NCI-H2107 treated with DMSO at 0.1 percent for 48 hours (cell line): ENCODE data around the gene GSTP1.
"Not testable (repeated sequence)": the region's sequence is repeated elsewhere in the genome, so short reads cannot be mapped to it uniquely, and the experiment has no call there.

Experiments used
- DNase-seq: peaks from one replicate; lab custom pipeline; 2025; ENCODE audit not compliant: unreplicated experiment; lab: John Stamatoyannopoulos, UW

GSTP1 gene

DNA sequence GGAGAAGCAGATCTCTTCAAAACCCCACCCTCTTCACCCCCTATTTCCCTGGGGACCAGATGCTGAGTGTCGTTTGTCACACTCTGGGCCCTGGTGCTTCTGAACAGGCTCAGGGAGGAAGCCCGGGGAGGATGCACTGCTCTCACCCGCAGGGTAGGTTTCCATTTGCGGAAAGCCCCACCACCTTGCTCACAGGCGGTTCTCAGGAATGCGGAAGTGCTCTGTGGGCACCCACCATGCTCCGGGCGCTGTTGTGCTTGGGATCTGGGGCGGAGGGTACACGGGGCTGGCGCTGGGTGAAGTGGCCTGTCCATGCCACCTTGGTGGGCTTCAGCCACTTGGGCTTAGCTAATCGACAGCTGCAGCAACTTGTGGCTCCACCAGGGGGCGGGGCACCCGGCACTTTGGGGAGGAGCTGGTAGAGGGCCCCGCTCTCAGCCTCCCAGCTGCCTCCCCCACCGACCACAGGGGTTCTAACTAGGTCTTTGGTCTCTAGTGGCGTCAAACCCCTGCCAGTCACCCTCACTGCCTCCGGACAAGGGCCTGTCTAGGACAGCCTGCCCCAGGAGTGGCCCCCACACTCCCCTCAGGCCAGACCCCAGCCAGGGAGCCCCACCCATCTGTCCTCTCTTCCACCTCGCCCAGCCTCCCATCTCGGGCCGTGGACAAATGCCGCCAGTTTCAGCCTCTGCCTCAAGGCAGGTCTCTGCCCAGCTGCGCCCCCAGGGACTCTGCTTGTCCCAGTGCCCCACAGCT lies 30.5 kb downstream of the GSTP1 start:
- no peak for DNase-seq

DNA sequence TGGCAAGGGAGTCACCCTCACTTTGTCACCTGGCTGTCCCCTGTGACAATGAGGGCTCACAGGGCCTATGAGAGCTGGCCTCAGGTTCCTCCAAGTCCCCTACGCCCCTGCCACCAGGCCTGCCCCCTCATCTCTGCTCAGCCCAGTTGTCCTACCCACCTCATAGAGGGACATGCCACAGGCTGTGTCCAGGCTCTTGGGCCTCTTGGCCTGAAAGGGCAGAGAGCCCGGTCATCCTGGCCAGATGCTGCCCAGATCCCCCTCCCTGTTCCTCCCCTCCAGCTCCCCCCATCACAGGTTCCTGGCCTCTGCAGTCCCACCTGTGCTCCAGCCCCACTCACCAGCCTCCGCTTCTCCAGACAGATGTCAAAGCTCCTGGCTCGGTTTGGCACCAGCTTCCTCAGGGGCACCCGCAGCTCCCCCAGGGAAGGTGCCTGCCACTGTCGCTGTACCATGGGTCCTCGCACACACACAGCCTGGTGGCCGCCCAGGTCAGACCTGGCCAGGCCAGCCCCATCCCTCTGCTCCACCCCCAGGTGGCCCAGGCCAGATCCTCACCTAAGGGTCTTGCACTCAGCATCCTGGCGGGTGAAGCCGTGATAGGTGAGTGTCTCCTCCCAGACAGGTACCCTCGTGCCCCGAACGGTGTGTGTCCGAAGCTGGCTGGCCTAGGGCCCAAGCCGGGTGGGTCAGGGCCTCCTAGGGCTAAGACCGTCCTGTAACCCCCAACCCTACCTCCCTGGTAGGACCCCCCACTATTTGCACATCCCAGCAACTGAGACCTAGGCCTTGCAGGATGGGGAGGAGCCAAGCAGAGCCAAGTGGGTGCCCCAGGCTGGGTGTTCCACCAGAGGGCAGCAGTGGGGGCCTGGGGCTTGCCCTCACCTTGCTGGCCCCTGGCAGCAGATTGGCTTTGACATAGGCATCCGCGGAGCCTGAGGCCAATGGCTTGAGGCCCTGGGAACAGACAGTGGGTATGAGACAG lies 31.4 kb downstream of the GSTP1 start:
- no peak for DNase-seq

DNA sequence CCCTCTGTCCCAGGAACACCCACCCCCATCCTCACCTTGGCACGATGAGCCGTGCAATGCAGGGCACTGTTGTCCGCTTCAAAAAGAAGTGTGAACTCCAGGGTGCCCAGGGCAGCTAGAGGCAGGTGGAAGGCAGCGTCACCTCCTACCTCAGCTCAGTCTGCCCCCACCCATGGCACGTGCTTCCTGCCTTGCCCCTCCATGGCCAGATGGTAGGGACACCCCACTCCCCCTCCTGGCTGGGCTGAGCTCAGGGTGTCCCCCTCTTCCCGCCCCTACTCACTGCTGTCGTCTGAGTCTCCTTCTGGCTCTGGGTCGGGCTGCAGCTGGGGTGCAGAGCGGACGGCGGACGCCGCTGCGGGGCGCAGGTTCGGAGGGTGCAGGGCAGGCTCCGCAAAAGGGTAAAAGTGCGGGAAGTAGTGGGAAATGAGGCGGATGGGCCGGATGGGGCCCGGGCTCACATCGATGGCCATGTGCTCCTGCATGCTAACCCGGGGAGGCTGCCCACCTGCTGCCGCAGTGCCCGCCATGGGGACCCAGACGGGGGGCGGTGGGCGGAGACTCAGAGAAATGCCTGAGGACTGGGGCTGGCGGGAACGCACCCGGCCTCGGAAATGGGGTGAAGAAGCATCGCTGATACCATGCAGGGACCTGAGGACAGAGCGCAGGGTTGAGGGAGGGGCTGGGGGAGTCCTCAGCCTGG lies 32.3 kb downstream of the GSTP1 start:
- no peak for DNase-seq

DNA sequence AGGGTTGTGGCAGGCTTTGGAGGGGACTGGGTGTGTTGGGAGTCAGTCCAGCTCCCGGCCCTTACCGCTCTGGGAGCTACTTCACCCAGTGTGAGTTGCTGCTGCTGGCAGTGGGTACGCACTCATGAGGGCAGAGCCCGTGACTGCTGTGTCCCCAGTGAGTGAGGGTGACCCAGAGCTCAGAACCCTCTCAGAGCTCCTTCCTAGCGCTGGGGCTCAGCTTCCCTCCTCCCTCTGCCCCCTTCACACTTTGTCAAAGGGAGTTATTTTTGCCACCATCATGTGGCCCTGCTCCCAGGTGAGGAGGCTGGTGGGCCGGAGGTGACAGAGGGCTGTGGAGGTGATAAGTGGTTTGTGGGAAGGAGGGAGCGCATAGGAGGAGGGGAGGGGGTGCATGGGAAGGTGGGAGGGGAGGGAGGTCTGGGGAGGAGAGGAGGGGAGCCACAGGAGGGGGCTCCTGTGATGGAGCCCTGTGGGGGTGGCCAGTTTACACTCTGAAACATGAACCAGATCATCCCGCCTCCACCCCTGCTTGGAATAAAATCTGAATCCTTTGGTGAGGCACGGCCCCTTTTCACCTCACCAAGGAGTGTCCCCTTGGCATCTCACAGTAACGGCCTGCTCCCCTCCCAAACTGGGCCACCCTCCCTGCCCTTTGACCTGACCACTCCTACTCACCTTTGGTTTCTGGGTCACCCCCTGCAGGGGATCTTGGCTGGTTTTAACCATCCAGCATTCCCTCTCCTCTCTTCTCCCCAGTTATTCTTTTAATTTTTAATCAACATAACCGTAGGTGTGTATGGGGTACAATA lies 33.0 kb downstream of the GSTP1 start:
- DNase-seq = no peak

DNA sequence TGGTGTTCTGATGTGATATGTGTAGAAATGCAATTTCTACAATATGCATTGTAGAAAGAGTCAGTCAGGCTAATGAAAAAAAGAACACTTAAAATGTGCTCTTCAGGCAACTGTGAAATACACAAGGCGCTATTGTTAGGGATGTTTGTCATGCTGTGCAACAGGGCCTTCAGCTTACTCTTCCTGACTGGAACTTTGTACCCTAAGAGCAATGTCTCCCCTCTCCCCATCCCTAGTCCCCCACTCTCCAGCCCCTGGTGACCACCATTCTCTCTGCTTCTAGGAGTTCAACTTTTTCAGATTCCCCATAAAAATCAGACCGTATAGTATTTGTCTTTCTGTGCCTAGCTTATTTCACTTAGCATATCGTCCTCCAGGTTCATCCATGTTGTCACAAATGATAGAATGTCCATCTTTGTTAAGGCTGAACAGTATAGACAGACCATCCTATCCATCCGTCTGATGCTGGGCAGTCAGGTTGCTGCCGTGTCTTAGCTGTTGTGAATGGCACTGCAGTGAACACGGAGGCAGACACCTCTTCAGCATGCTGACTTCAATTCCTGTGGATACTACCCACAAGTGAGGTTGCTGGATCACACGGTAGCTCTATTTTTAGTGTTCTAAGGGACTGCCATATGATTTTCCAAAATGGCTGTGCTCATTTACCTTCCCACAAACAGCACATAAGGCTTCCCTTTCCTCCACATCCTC lies 33.8 kb downstream of the GSTP1 start:
- DNase-seq = no peak

DNA sequence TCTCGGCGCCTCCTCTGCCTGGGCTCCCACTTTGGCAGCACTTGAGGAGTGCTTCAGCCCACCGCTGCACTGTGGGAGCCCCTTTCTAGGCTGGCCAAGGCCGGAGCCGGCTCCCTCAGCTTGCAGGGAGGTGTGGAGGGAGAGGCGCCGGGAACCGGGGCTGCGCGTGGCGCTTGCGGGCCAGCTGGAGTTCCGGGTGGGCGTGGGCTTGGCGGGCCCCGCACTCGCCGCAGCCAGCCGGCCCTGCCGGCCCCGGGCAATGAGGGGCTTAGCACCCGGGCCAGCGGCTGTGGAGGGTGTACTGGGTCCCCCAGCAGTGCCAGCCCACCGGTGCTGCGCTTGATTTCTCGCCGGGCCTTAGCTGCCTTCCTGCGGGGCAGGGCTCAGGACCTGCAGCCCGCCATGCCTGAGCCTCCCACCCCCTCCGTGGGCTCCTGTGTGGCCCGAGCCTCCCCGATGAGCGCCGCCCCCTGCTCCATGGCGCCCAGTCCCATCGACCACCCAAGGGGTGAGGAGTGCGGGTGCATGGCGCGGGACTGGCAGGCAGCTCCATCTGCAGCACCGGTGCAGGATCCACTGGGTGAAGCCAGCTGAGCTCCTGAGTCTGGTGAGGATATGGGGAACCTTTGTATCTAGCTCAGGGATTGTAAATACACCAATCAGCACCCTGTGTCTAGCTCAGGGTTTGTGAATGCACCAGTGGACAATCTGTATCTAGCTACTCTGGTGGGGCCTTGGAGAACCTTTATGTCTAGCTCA lies 35.5 kb downstream of the GSTP1 start:
- DNase-seq = not testable (repeated sequence)

DNA sequence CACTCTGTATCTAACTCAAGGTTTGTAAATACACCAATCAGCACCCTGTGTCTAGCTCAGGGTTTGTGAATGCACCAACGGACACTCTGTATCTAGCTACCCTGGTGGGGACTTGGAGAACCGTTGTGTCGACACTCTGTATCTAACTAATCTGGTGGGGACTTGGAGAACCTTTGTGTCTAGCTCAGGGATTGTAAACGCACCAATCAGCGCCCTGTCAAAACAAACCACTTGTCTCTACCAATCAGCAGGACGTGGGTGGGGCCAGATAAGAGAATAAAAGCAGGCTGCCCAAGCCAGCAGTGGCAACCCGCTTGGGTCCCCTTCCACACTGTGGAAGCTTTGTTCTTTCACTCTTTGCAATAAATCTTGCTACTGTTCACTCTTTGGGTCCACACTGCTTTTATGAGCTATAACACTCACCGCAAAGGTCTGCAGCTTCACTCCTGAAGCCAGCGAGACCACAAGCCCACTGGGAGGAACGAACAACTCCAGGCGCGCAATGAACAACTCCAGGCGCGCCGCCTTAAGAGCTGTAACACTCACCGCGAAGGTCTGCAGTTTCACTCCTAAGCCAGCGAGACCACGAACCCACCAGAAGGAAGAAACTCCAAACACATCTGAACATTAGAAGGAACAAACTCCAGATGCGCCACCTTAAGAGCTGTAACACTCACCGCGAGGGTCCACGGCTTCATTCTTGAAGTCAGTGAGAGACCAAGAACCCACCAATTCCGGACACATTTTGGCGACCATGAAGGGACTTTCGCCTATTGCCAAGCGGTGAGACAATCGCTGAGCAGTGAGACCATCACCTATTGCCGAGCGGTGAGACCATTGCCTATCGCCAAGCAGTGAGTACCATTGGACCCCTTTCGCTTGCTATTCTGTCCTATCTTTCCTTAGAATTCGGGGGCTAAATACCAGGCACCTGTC lies 36.3 kb downstream of the GSTP1 start:
- DNase-seq = not testable (repeated sequence)

DNA sequence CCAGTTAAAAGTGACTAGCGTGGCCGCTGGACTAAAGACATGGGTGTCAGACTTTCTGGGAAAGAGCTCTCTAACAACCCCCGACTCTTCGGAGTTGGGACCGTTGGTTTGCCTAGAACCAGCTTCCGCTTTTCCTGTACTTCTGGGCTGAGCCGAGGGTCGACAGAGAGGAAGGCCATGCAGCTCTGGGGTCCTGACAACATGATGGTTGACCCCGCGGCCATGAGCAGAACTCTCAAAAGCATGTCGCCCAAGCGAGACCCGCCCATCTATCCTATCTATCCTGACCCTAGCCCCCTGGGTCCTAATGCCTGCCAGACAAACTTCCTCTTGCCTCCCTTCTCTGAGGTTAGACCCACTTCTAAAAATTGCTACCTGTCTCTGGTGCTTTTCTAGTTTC lies 37.0 kb downstream of the GSTP1 start:
- DNase-seq = not testable (repeated sequence)

DNA sequence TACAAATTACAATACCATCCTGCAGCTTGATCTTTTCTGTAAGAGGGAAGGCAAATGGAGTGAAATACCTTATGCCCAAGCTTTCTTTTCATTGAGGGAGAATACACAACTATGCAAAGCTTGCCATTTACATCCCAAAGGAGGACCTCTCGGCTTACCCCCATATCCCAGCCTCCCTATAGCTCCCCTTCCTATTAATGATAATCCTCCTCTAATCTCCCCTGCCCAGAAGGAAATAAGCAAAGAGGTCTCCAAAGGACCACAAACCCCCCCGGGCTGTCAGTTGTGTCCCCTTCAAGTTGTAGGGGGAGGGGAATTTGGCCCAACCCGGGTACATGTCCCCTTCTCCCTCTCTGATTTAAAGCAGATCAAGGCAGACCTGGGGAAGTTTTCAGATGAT lies 38.3 kb downstream of the GSTP1 start:
- not testable (repeated sequence) for DNase-seq

DNA sequence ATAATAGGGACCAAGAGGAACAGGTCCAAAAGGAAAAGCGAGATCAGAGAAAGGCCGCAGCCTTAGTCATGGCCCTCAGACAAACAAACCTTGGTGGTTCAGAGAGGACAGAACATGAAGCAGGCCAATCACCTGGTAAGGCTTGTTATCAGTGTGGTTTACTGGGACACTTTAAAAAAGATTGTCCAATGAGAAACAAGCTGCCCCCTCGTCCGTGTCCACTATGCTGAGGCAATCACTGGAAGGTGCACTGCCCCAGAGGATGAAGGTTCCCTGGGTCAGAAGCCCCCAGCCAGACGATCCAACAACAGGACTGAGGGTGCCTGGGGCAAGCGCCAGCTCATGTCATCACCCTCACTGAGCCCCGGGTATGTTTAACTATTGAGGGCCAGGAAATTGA lies 39.3 kb downstream of the GSTP1 start:
- not testable (repeated sequence) for DNase-seq

DNA sequence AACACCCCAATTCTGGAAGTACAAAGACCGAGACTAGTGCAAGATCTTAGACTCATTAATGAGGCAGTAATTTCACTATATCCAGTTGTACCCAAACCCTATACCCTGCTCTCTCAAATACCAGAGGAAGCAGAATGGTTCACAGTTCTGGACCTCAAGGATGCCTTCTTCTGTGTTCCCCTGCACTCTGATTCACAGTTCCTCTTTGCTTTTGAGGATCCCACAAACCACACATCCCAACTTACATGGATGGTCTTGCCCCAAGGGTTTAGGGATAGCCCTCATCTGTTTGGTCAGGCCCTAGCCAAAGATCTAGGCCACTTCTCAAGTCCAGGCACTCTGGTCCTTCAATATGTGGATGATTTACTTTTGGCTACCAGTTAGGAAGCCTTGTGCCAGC lies 40.2 kb downstream of the GSTP1 start:
- DNase-seq = not testable (repeated sequence)

DNA sequence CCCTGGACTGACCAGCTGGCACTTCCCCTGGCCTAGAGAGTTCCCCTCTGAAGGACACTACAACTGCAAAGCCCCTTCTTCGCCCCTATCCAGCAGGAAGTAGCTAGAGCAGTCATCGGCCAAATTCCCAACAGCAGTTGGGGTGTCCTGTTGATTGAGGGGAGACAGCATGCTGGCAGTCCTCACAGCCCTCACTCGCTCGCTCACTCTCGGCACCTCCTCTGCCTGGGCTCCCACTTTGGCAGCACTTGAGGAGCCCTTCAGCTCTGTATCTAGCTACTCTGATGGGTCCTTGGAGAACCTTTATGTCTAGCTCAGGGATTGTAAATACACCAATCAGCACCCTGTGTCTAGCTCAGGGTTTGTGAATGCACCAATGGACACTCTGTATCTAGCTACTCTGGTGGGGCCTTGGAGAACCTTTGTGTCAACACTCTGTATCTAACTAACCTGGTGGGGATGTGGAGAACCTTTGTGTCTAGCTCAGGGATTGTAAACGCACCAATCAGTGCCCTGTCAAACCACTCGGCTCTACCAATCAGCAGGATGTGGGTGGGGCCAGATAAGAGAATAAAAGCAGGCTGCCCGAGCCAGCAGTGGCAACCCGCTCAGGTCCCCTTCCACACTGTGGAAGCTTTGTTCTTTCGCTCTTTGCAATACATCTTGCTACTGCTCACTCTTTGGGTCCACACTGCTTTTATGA lies 42.7 kb downstream of the GSTP1 start:
- DNase-seq = not testable (repeated sequence)

DNA sequence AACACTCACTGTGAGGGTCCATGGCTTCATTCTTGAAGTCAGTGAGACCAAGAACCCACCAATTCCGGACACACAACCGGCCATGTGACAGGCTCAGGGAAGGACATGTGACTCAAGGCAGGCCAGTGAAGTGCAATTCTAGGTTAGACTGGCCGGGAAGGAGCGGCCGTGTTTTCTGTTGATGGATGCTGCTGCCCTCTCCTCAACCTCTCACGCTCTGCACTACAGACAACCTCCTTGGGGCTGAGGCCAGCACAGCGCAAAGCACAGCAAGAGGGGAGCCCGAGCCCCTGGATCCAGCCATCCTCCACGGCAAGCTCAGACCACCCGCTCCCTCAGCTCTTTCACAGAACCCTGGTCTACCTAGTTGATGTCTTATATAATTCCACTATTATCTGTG lies 43.4 kb downstream of the GSTP1 start:
- no peak for DNase-seq

DNA sequence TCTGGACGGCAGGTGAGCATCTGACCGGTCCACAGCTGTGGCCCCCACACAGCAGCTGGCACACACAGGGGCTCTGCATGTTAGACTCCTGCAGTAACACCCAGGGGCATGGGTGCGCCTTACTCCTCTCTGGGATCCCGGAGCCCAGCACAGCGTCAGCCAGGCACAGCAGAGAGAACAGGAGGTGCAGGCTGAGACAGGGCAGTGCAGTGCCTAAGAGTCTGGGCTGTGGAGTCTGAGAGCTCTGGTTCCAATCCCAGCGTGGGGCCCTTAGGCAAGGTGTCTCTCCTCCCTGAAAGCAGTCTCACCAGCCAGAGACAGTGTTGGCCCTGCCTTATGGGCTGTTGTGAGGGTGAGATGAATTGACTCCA lies 43.8 kb downstream of the GSTP1 start:
- DNase-seq = no peak

DNA sequence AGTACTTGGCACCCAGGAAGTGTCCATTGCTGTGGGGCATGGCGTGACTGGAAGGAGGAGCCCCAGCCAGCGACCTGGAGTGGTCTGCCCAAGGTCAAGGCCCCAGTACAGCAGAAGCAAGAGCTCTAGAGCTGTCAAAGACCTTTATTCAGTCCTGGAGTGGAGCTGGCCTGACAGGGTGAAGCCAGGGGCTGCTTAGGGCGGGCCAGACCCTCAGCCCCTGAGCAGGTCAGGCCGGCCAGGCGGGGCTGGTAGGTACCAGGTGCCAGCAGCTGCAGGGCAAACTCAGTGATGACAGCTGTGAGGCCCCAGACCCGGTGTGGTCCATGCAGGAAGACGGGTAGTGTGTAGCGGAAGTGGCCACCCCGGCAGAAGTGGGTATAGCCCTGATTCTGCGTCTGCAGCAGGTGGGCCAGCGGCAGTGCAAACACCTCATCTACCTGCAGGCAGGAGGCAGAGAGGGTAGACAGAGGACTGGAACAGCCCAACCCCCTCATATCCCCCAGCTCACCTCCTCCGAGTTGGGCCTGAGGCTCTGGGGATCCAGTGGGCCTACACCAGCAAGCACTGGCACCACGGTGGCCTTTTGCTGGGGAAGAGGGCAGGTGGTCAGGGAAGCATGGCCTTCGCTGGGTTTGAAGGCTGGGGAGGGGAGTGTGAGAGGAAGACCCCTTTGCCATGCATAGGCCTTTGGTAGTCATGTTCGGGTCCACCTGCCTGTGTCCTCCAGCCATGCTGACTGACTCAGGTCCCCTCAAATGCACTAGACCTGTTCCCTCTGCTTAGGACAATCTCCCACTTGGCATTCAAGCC lies 44.4 kb downstream of the GSTP1 start:
- DNase-seq = no peak

DNA sequence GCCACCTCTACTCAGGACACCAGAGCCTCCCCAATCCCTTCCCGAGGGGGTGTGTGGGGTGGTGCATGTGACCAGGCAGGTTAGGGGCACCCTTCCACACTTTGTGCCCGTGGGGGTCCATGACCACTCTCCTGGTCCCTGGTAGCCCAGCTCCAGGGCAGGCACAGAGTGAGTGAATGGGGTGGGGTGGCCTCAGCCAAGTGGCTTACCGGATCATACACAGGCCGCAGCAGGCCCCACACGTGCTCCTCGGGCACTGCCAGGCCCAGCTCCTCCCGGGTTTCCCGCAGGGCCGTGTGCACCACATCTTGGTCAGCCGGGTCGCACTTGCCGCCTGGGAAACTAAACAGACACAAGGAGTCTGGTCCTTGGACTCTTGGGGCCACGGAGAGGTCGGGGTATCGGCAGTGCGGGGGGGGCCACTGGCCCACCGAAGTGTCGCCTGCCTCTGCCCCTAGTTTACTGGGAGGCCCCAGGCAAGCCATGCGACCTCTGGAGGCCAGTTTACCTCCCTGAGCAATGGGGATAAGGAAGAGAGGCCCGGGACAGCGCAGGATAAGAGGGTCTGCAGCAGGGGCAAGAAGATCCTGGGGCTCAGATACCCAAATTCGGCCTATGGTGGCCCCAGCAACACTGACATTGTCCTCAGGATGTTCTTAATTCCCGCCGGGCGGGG lies 45.2 kb downstream of the GSTP1 start:
- DNase-seq = no peak
